Muscle of leg (tissue), 11 donors: Measurements from ENCODE around the gene RGS3. TPM values are rescaled to one million over a fixed set of nuclear protein-coding genes. Genes with fewer than 3 reads are reported as not detected.
A peak's percentile ranks its signal among the peaks of the same experiment; 100 is the strongest.
"Not testable (repeated sequence)": the region's sequence is repeated elsewhere in the genome, so short reads cannot be mapped to it uniquely, and the experiment has no call there.

ENCODE experiments used
- DNase-seq: peaks from one replicate; pipeline ENCODE4 v3.0.0; 2013
- H3K27ac ChIP-seq: one replicate; pipeline ENCODE4 v1.5.1; 2013; ENCODE audit warnings: mild to moderate bottlenecking, low read length, control low read depth
- H3K27me3 ChIP-seq: one replicate; pipeline ENCODE4 v1.6.1; 2013; ENCODE audit warnings: low read length; ENCODE audit not compliant: control insufficient read depth, insufficient read depth
- H3K36me3 ChIP-seq: one replicate; pipeline ENCODE4 v1.6.1; 2013; ENCODE audit warnings: low read length; ENCODE audit not compliant: control insufficient read depth, insufficient read depth
- H3K4me1 ChIP-seq: one replicate; pipeline ENCODE4 v1.6.1; 2013; ENCODE audit warnings: low read length; ENCODE audit not compliant: control insufficient read depth, insufficient read depth
- H3K4me3 ChIP-seq: one replicate; pipeline ENCODE4 v1.5.1; 2013; ENCODE audit warnings: low read length, control low read depth
- H3K9me3 ChIP-seq: replicated peaks from 2 replicates; pipeline ENCODE4 v1.6.1; 2013; ENCODE audit warnings: low read depth, low read length; ENCODE audit not compliant: control insufficient read depth
- WGBS: methylation state at CpG from one replicate; pipeline ENCODE4 v1.1.5; 2013; ENCODE audit warnings: missing lambda C conversion rate; ENCODE audit not compliant: insufficient coverage; 5-methylcytosine and 5-hydroxymethylcytosine counted together
- polyA plus RNA-seq, 8 donors: library from polyadenylated mRNA; unstranded; fragments of 120-200 nt; gene quantifications; one replicate each; pipeline versions ENCODE4 v1.2.1 to v1.2.3, GENCODE V29; 2013; ENCODE audit warnings: inconsistent platforms in 1 of 8, low replicate concordance in 1 of 8; ENCODE audit not compliant: insufficient read length in 8 of 8, insufficient read depth in 1 of 8
- total RNA-seq: library from RNA; stranded (reverse); fragments of 120-200 nt; gene quantifications from one replicate; pipeline ENCODE4 v1.2.4, GENCODE V29; 2013

The RGS3 gene
- total and polyA plus RNA-seq, 9 donors: 38.0 to 63.3 (median 49.1) TPM

DNA sequence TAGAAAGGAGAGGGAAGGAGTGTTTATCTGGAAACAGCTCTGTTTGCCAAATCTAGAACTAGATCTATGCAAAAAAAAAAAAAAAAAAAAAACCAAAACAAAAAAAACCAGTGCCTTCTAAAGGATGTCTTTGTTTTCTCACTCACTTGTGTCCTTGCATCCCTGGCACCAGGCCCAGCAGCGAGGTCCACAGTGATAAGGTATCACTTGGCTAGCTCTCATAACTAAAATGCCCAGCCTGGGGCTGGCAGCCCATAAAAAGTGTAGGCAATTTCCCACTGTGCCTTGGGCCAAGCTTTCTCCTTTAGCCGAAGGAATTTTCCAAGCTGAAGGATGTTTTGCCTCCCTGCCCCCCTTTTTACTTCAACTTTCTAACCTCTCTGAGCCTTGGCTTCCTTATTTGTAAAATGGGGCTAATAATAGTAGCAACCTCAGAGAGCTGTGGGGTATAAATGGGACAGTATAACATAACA, 20.8 kb downstream of the RGS3 start:
- H3K4me1 ChIP-seq: peaks cover 17% of the 10 kb centered on the region

DNA sequence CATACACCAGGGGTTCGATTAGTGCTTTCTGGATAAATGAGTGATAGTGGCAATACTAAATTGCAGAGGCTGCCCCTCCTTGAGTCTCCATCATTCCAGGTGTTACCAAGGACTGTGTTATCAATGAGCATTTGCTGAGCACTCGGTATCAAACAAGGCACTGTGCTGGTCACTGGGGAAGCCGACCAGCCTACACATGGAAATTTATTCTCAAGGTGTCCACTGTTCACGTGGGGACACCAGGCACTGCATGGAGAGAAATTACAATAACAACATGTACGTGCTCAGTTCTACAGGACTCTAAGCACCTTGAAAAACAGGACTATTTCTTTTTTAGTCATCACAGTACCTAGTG, 22.2 kb downstream of the RGS3 start:
- WGBS: 86% methylated on average over 4 of the region's 5 CpGs
- no peaks in the 10 kb centered on the region for H3K9me3 ChIP-seq
- H3K27ac ChIP-seq: no peak overlapping the region
- peaks cover 17% of the 10 kb centered on the region for H3K4me1 ChIP-seq
- no peaks in the 10 kb centered on the region for H3K36me3 ChIP-seq
- no peak overlapping the region for H3K4me3 ChIP-seq
- no peak for DNase-seq
- H3K27me3 ChIP-seq: no peaks in the 10 kb centered on the region

More for the DNA sequence above, 20.8 kb downstream of the RGS3 start:
- H3K9me3 ChIP-seq: no peaks in the 10 kb centered on the region
- DNase-seq: no peak
- no peaks in the 10 kb centered on the region for H3K27me3 ChIP-seq
- no peak overlapping the region for H3K27ac ChIP-seq
- no peak overlapping the region for H3K4me3 ChIP-seq
- H3K36me3 ChIP-seq: no peaks in the 10 kb centered on the region
- 57% methylated on average over 1 of the region's 2 CpGs for WGBS

DNA sequence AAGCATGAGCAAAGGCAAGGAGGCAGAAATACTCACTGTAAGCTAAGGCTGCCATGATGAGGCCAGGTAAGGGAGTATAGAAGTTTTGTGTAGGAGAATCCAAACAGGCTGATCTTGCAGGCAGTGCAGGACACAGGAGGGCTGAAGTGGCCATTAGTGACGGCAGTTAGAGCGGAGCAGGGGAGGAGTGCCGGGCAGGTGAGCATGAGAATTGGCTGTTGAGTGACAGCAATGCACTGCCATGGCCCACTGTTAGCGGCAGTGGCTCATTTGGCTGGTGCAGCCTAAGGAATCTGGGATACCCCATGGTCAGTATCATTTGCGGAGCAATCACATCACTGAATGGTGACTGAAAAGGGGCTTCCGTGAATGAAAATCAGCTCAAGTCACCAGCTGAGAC, 22.8 kb downstream of the RGS3 start:
- 89% methylated on average over 5 of the region's 6 CpGs for WGBS
- H3K27ac ChIP-seq: no peak overlapping the region

DNA sequence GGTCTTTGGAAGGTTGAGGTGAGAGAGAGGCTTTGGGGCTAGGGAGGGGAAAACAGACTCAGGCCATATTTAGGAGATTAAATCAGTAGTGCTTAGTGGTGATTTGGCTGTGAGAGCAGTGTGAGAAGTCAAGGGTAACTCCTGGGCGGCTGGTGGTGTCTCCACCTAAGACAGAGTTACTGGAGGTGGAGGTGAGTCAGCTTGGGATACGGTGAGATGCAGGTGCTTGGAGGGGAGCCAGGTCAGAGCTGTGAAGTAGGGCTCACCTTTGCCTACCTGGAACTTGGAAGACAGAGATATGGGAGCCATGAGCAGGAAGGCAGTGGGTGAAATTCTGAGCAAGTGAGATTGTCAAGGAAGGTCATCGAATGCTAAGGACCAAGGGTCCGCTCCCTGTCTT, 24.5 kb downstream of the RGS3 start:
- 93% methylated on average over 4 of the region's 4 CpGs for WGBS
- no peaks in the 10 kb centered on the region for H3K27me3 ChIP-seq
- DNase-seq: no peak

More for the DNA sequence above, 22.8 kb downstream of the RGS3 start:
- Histone ChIP-seq H3K4me1 (peaks cover 14% of the 10 kb centered on the region), H3K27me3 (no peaks in the 10 kb centered on the region), H3K4me3 (no peak overlapping the region), H3K36me3 (no peaks in the 10 kb centered on the region), H3K9me3 (no peaks in the 10 kb centered on the region)
- DNase-seq: no peak

DNA sequence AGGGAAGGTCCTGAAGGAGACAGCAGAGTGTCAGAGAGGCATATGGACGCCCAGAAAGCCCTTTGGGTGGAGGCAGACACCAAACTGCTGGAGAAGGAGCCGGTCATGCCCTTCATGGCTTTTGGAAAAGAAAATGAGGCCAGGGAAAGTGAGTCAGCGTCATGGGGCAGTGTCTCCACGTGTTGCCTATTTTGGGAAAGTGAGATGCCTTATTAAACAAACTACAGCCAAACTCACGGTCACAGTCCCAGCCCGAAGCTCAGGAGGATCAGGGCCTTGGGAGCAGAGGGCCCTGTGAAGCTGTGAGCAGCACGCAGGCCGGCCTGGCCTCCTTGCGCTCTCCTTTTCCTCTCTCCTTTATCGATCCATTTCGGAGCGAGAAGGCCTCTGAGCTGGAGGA, 25.0 kb downstream of the RGS3 start:
- no peaks in the 10 kb centered on the region for H3K27me3 ChIP-seq
- no peak for DNase-seq
- no peaks in the 10 kb centered on the region for H3K36me3 ChIP-seq
- H3K9me3 ChIP-seq: no peaks in the 10 kb centered on the region
- H3K4me3 ChIP-seq: no peak overlapping the region
- peaks cover 24% of the 10 kb centered on the region for H3K4me1 ChIP-seq
- no peak overlapping the region for H3K27ac ChIP-seq
- 83% methylated on average over 5 of the region's 12 CpGs for WGBS

More for the DNA sequence above, 24.5 kb downstream of the RGS3 start:
- no peaks in the 10 kb centered on the region for H3K9me3 ChIP-seq
- H3K4me1 ChIP-seq: peaks cover 23% of the 10 kb centered on the region
- no peak overlapping the region for H3K27ac ChIP-seq
- H3K4me3 ChIP-seq: no peak overlapping the region
- H3K36me3 ChIP-seq: no peaks in the 10 kb centered on the region

DNA sequence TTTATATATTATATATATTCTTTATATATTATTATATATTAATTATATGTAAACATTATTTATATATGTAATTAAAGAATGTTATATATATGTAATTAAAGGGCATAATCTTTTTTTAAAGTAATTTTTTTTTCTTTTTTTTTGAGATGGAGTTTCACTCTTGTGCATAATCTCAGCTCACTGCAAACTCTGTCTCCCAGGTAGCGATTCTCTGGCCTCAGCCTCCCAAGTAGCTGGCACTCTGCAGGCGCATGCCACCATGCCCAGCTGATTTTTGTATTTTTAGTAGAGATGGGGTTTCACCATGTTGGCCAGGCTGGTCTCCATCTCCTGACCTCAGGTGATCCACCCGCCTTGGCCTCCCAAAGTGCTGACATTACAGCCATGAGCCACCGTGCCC, 27.6 kb downstream of the RGS3 start:
- H3K36me3 ChIP-seq, H3K9me3 ChIP-seq, H3K4me3 ChIP-seq, H3K27me3 ChIP-seq, H3K27ac ChIP-seq, DNase-seq: not testable (repeated sequence)
- H3K4me1 ChIP-seq: peaks cover 16% of the 10 kb centered on the region
- WGBS: 92% methylated on average over 2 of the region's 4 CpGs

DNA sequence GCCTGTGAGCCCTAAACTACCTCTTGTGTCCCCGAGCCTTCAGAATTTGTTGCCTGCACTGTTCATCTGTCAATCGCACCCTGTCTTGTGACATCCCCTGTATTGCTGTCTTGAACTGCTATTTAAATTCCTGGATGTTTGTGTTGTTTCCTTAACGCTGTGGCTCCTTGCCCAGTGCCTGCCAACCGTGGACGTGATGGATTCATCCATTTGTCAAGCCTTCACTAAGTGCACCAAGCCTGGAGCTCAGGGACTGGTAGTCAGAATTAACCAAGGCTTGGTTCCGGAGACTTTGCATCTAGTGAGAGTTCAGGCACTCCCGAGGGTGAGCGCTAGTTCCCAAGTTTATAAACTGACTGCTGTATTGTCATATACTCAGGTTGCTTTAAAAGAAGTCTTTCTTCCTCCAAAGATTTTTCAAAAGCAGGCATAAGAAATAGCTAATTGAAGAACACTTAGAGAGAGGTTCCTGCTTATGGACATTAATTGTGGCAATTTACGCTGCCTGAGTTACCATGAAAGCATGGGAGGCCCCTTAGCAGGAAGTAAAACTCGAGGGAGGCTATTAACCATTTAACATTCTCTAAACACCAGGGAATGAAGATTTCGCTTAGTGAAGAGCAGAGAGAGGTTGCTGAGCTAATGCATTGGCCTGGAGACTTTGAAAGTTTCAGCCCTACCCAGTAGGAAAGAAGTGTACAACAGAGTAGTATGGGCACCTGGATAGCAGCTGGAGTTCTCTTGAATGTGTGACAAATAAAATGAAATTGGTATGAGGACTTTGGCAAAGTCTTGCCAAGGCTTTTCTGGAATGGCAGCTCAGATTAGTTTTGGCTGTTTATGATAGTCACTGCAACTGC, 29.0 kb downstream of the RGS3 start:
- DNase-seq: peak; percentile 49
- no peaks in the 10 kb centered on the region for H3K9me3 ChIP-seq
- WGBS: 32% methylated on average over 5 of the region's 11 CpGs

DNA sequence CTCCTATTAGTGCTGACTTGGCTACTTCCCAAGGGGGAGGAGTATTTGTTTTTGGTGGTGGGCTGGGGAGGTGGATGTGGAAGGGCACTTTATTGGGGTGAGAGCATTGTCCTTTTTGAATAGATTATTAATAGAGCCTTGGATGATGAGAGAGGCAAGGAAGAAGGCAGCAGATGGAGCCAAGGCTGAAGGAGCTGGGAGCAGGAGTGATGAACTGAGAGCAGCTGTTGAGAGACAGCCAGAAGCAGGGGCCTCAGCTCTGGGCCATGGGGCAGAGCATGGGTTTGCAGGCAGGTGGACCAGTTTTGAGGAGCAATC, 29.6 kb downstream of the RGS3 start:
- Histone ChIP-seq H3K36me3 (no peaks in the 10 kb centered on the region), H3K4me1 (peaks cover 16% of the 10 kb centered on the region), H3K27me3 (no peaks in the 10 kb centered on the region), H3K9me3 (no peaks in the 10 kb centered on the region), H3K27ac (peak overlapping the region; percentile 62), H3K4me3 (no peak overlapping the region)
- DNase-seq: peak; percentile 41

More for the DNA sequence above, 29.0 kb downstream of the RGS3 start:
- Histone ChIP-seq H3K27ac (peak overlapping the region; percentile 62), H3K4me1 (peaks cover 16% of the 10 kb centered on the region), H3K27me3 (no peaks in the 10 kb centered on the region), H3K4me3 (no peak overlapping the region), H3K36me3 (no peaks in the 10 kb centered on the region)

DNA sequence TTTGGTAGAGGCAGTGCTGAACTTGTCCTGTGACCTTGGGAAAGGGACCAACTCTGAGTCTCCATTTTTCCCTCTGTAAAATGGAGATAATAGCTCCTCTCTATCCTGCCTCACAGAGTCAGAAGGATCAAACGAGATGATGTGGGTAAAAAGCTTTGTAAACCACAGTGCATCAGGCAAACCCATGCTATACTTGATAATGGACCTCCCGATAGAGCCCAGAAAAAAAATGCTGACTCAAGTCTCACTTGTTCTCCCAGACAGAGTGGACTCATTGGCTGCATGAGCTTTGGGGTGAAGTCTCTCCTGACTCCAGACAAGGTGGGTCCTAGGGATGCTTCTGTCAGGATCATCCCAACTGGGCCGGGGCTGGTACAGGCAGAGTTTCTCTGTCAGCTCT, 32.0 kb downstream of the RGS3 start:
- no peaks in the 10 kb centered on the region for H3K36me3 ChIP-seq
- H3K4me1 ChIP-seq: peaks cover 16% of the 10 kb centered on the region
- H3K9me3 ChIP-seq: no peaks in the 10 kb centered on the region
- H3K27me3 ChIP-seq: no peaks in the 10 kb centered on the region
- H3K4me3 ChIP-seq: no peak overlapping the region
- no peak for DNase-seq
- no peak overlapping the region for H3K27ac ChIP-seq
- WGBS: 90% methylated on average over 1 of the region's 3 CpGs

DNA sequence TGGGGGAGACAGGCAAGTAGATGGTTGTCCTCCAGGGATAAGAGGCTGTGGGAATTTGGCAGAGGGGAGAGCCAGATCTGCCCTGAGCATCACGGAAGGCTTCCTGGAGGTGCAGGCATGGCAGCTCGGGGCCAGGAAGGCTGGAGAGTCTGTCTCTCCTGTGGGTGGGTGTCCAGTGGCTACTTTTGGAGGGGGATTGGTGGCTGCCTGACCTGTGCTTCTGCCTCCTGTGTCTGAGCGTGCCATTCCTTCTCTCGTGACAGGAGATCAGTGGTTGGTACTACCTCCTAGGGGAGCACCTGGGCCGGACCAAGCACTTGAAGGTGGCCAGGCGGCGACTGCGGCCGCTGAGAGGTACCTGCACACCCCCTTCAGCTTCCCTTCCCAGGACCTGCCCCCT, 33.5 kb downstream of the RGS3 start:
- Histone ChIP-seq H3K36me3 (no peaks in the 10 kb centered on the region), H3K27ac (no peak overlapping the region), H3K4me3 (no peak overlapping the region), H3K4me1 (peaks cover 16% of the 10 kb centered on the region), H3K27me3 (no peaks in the 10 kb centered on the region), H3K9me3 (no peaks in the 10 kb centered on the region)
- 91% methylated on average over 5 of the region's 9 CpGs for WGBS
- no peak for DNase-seq
